Stimulated activated naive B cell treated with anti-CD40 and anti-IgM and Interleukin-4, amounts not matched to agents 10 μg/mL and 1 μg/mL and 100 μg/mL, for 72 hours (primary cell): ENCODE results near the gene DENND6B.
A peak's percentile ranks its signal among the peaks of the same experiment; 100 is the strongest.

ENCODE experiments used
- ATAC-seq, 2 donors: fragments of 150-1000 bp; cut with Tn5 transposase; replicated peaks; 2 replicates each; pipeline ENCODE4 v1.10.0; 2021; ENCODE audit warnings: moderate library complexity in 1 of 2
- DNase-seq: peaks from one replicate; pipeline ENCODE4 v3.0.0; 2021
- H3K27ac Mint-ChIP-seq: one replicate; pipeline ENCODE4 v1.8.0; 2022; ENCODE audit warnings: mild to moderate bottlenecking, mixed read lengths
- H3K27me3 Mint-ChIP-seq, 2 donors: one replicate each; pipeline ENCODE4 v1.8.0; 2022; ENCODE audit warnings: mixed read lengths in 2 of 2
- H3K36me3 Mint-ChIP-seq, 2 donors: one replicate each; pipeline ENCODE4 v1.8.0; 2022; ENCODE audit warnings: mixed read lengths in 2 of 2, mild to moderate bottlenecking in 1 of 2
- H3K4me1 Mint-ChIP-seq, 2 donors: one replicate each; pipeline ENCODE4 v1.8.0; 2022; ENCODE audit warnings: mixed read lengths in 2 of 2, mild to moderate bottlenecking in 1 of 2
- H3K4me3 Mint-ChIP-seq, 2 donors: one replicate each; pipeline ENCODE4 v1.8.0; 2022; ENCODE audit warnings: mild to moderate bottlenecking in 2 of 2, mixed read lengths in 2 of 2, moderate library complexity in 1 of 2
- H3K9me3 Mint-ChIP-seq, 2 donors: one replicate each; pipeline ENCODE4 v1.8.0; 2022; ENCODE audit warnings: mixed read lengths in 2 of 2, mild to moderate bottlenecking in 1 of 2

DENND6B gene

DNA sequence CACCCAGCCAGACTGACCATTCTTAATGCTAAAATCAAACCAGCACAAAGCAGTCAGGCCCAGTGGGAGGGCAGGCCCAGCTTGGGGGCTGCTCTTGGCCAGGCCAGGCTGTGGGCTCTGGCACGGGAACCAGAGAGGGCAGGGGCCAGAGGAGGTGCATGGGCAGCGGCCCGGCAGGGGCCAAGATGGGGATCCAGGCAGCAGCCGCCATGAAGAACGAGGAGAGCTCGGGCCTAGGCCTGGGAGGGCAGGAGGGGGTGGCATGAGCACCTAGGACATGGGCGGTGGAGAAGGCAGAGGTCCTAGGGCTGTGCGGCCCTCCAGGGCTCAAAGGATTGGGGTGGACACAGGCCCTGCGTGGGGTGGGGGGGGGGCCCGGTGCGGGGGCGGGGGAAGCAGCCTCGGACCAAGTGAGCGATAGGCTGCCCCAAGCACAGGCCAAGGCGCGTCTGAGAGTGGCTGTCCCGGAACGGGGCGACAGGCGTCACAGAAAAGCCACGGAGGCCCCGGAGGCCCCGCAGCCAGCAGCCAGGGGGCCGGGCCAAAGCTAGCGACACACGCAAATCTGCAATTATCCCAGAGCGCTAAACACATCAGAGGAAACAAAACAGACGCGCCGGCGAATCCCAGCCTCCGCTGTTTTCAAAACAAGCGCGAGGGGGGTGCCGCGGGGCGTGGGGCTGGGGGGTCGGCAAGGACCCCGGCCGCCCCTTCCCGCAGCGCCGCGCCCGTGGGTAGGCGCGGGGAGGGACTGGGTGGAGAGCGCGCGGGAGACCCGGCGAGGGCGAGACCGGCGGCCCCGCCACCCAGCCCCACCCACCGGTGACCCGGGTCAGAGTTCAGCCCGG lies 27.7 kb downstream of the DENND6B start:
- no peaks in the 10 kb centered on the region for H3K9me3 Mint-ChIP-seq
- DNase-seq (no peak), ATAC-seq (no peak)
- peaks cover 40 to 72% of the 10 kb centered on the region in 2 donors for H3K4me1 Mint-ChIP-seq
- H3K27me3 Mint-ChIP-seq: peaks cover 11 to 58% of the 10 kb centered on the region in 2 donors
- H3K27ac Mint-ChIP-seq: no peak overlapping the region
- H3K4me3 Mint-ChIP-seq: peak overlapping the region; percentile 46 to 78
- no peaks in the 10 kb centered on the region for H3K36me3 Mint-ChIP-seq

DNA sequence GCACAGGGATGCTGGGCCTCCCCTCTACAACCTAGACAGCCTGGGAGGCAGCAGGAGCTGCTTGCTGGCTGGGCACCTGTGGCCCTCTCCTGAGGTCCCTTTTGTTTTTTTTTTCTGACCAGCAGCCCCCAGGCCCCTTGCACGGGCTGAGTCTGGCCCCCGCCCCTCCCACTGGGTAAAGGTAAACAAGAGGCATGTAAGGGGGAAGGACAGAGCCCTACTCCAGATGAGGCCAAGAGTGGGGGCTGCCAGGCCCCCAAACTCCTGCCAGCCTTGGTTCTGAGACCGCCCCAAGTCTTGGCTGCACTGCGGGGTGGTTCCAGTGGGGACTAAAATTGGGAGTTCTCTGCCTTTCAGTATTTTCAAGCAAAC lies 28.6 kb downstream of the DENND6B start:
- no peak overlapping the region for H3K4me3 Mint-ChIP-seq
- no peaks in the 10 kb centered on the region for H3K9me3 Mint-ChIP-seq
- ATAC-seq: no peak
- H3K27ac Mint-ChIP-seq: no peak overlapping the region
- H3K27me3 Mint-ChIP-seq: peaks cover 11 to 56% of the 10 kb centered on the region in 2 donors
- DNase-seq: no peak
- no peaks in the 10 kb centered on the region for H3K36me3 Mint-ChIP-seq
- peaks cover 32 to 70% of the 10 kb centered on the region in 2 donors for H3K4me1 Mint-ChIP-seq

- ATAC-seq (no peak), DNase-seq (no peak)
- peaks cover 30 to 69% of the 10 kb centered on the region in 2 donors for H3K4me1 Mint-ChIP-seq
- H3K36me3 Mint-ChIP-seq: no peaks in the 10 kb centered on the region
- peaks cover 13 to 54% of the 10 kb centered on the region in 2 donors for H3K27me3 Mint-ChIP-seq
- no peak overlapping the region for H3K4me3 Mint-ChIP-seq
- H3K27ac Mint-ChIP-seq: no peak overlapping the region
- no peaks in the 10 kb centered on the region for H3K9me3 Mint-ChIP-seq
Observed at GRCh38 chr22:50297510-50298265, 29.1 kb downstream of the DENND6B start.

DNA sequence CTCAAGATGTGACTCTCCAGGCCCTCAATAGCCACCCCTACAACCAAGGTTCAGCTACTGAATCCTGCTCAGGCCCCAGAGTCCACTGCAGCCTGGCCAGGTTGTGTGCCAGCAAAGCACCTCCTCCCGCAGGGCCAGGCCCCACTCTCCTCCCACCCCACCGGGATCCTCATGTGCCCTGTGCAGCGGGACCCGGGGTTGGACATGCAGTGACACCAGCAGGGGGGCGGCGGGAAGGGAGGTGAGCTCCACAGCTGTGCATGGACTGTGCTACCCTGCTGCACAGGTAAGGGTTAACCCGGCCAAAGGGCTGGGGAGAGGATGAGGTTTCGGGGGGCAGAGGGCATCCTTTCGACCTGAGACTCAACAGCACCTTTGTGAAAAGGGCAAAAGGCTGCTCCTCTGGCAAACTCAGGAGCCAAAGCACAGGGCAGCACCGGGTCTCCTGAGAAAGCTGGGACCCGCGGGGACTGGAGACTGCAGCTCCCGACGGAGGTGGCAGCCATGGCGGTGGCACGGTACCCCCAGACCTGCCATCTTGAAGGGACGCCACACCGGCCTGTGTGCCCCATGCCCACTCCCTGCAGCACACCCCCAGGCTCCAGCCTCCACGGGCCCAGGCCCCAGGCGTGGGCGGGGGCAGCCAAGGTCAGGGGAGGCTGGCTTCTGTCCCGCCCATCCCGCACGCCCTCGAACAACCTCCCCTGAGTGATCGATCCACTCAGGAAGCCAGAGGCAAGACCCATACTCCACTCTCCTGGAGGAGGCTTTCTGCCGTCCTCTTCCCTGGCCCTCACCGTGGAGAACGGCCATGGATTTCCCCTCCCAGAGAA lies 29.9 kb downstream of the DENND6B start:
- peaks cover 19 to 59% of the 10 kb centered on the region in 2 donors for H3K27me3 Mint-ChIP-seq
- H3K27ac Mint-ChIP-seq: no peak overlapping the region

DNA sequence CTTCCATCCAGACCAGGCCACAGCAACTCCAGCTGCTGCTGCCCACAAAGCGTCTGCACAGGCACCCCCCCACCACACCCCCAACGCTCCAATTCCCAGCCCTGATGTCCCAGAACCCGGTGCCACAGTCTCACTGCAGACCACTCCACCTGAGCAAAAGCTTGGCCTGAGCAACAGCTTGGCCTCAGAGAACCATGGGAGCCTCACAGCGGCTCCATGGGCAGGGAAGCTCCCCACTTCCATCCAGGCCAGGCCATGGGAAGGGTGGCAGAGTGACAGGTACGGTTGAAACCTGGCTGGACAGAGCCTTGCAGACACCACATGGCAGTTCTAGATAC lies 32.5 kb downstream of the DENND6B start:
- H3K36me3 Mint-ChIP-seq: no peaks in the 10 kb centered on the region
- DNase-seq (no peak), ATAC-seq (no peak)
- peak overlapping the region; percentile 37 for H3K27ac Mint-ChIP-seq
- peaks cover 27 to 68% of the 10 kb centered on the region in 2 donors for H3K4me1 Mint-ChIP-seq
- H3K27me3 Mint-ChIP-seq: peaks cover 23 to 59% of the 10 kb centered on the region in 2 donors
- H3K9me3 Mint-ChIP-seq: no peaks in the 10 kb centered on the region
- peak overlapping the region; percentile 46 to 59 for H3K4me3 Mint-ChIP-seq

More for the DNA sequence above, 29.9 kb downstream of the DENND6B start:
- Mint-ChIP-seq H3K4me3 (no peak overlapping the region), H3K9me3 (no peaks in the 10 kb centered on the region), H3K36me3 (no peaks in the 10 kb centered on the region), H3K4me1 (peaks cover 31 to 69% of the 10 kb centered on the region in 2 donors)
- DNase-seq: no peak
- no peak for ATAC-seq

DNA sequence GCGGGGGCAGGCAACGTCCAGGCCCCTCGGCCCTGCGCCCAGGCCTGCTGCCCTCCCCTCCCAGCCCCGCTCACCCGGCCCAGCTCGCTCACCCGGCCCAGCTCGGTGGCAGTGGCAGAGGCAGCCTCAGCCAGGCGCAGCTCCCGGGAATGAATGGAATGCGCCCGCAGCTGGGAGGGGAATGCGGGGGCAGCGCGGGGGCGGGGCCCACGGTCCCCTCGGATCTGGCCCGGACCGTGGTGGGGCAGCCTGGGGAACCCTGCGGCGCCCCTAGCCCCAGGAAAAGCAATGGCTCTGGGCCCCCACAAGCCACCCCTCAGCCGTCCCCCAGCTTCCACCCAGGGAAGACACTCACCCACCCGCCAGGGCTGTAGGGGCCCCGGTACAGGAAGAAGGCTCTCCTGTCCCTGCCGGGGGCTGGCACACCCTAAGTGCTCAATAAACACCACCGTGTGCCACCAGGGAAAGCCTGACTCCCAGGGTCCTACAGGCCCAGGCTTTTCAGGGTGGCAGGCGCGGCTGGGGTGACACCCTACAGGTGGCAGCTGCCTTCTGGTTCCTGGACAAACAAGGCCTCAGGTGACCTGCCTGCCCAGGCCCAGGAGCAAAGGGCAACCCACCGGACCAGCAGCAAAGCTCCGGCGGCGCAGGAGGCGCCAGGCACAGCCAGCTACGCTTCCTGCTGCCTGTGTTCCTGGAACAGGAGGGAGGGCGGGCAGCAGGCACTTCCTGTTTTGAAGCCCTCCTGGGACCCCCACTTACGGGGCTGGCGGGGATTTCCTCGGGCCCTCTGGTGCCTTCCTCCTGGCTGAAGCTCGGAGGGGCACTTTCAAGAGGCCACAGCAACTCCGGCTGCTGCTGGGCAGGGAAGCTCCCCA lies 33.1 kb downstream of the DENND6B start:
- H3K4me3 Mint-ChIP-seq: peak overlapping the region; percentile 46 to 59
- DNase-seq: peak; percentile 48
- H3K27ac Mint-ChIP-seq: peak overlapping the region; percentile 37
- H3K9me3 Mint-ChIP-seq: no peaks in the 10 kb centered on the region
- peaks cover 27 to 62% of the 10 kb centered on the region in 2 donors for H3K4me1 Mint-ChIP-seq
- ATAC-seq: peak; percentile 49 to 50
- H3K27me3 Mint-ChIP-seq: peaks cover 23 to 59% of the 10 kb centered on the region in 2 donors
- peaks cover 0 to 2% of the 10 kb centered on the region in 2 donors for H3K36me3 Mint-ChIP-seq

DNA sequence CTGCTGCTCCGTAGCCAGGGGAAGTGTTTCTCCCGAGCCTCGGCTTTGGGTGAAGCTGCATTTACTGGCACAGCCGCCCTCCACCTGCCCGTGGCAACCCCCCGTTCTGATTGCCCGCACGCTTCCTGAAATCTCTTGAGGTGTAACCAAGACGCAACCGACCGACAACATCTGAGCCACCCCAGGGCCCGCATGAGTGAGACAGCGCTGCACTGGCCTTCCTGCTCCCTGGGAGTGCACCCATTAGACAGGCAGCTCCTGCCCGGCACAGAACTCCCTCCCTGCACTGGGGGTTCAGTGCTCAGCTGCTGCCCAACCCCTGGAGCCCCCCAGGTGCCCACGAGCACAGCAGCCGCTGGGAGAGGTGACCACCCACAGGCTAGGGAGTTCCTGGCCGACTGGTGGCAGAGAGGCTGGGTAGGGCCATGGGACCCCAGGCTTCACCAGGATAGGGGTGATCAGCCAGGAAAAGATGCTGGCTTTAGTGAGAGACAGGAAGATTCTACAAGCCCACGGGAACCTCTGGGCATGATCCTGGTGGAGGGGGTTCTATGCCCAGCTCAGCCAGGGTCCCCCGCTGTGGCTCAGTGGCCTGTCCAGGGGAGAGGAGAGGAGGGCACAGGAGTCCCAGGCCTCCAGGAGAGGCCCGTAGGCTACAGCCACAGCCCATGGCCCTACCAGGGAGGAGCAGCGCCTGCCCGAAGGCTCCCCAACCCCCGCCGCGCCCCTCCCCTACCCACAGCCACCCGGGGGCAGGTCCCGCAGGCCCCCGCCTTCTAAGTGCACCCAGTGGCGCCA lies 34.0 kb downstream of the DENND6B start:
- peak; percentile 74 to 75 for ATAC-seq
- peaks cover 0 to 7% of the 10 kb centered on the region in 2 donors for H3K36me3 Mint-ChIP-seq
- H3K9me3 Mint-ChIP-seq: no peaks in the 10 kb centered on the region
- peaks cover 18 to 58% of the 10 kb centered on the region in 2 donors for H3K27me3 Mint-ChIP-seq
- peak overlapping the region; percentile 73 for H3K27ac Mint-ChIP-seq
- DNase-seq: no peak
- peak overlapping the region; percentile 67 to 80 for H3K4me3 Mint-ChIP-seq
- H3K4me1 Mint-ChIP-seq: peaks cover 29 to 56% of the 10 kb centered on the region in 2 donors

- ATAC-seq: no peak
- Mint-ChIP-seq H3K9me3 (no peaks in the 10 kb centered on the region), H3K4me1 (peaks cover 23 to 41% of the 10 kb centered on the region in 2 donors), H3K27ac (no peak overlapping the region), H3K4me3 (no peak overlapping the region), H3K36me3 (peaks cover 0 to 9% of the 10 kb centered on the region in 2 donors), H3K27me3 (peaks cover 12 to 42% of the 10 kb centered on the region in 2 donors)
- DNase-seq: no peak
Observed at GRCh38 chr22:50289942-50290630, 36.7 kb downstream of the DENND6B start.

GRCh38 chr22:50289151-50289941 lies 37.5 kb downstream of the DENND6B start:
- H3K36me3 Mint-ChIP-seq: peaks cover 0 to 9% of the 10 kb centered on the region in 2 donors
- no peak for ATAC-seq
- H3K27me3 Mint-ChIP-seq: peaks cover 12 to 42% of the 10 kb centered on the region in 2 donors
- DNase-seq: no peak
- no peaks in the 10 kb centered on the region for H3K9me3 Mint-ChIP-seq
- peaks cover 21 to 37% of the 10 kb centered on the region in 2 donors for H3K4me1 Mint-ChIP-seq
- no peak overlapping the region for H3K4me3 Mint-ChIP-seq
- no peak overlapping the region for H3K27ac Mint-ChIP-seq

DNA sequence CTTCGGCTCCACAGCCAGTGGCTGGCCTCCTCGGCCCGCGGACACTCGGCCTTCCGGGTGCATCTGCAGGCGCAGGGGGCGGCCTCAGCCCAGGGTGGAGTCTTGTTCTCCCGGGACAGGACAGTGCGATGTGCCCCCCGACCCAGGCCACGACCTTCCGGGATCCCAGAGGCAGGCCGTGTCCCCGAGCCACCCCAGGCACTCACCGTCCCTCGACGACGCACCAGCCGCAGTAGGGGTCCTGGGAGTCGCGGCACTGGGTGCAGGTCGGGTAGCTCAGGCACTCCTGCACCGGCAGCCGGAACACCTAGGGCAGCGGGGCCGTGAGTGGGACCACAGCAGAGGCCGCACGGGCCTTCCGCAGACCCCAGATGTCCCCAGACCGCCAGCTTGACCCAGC lies 39.1 kb downstream of the DENND6B start:
- no peak for DNase-seq
- Mint-ChIP-seq H3K4me1 (peaks cover 15 to 24% of the 10 kb centered on the region in 2 donors), H3K36me3 (peaks cover 0 to 9% of the 10 kb centered on the region in 2 donors), H3K4me3 (no peak overlapping the region), H3K27ac (no peak overlapping the region), H3K9me3 (no peaks in the 10 kb centered on the region), H3K27me3 (peaks cover 10 to 39% of the 10 kb centered on the region in 2 donors)
- ATAC-seq: no peak

- no peak overlapping the region for H3K27ac Mint-ChIP-seq
- H3K4me1 Mint-ChIP-seq: peaks cover 9 to 14% of the 10 kb centered on the region in 2 donors
- DNase-seq (no peak), ATAC-seq (no peak)
- H3K4me3 Mint-ChIP-seq: no peak overlapping the region
- peaks cover 0 to 13% of the 10 kb centered on the region in 2 donors for H3K36me3 Mint-ChIP-seq
- peaks cover 4 to 29% of the 10 kb centered on the region in 2 donors for H3K27me3 Mint-ChIP-seq
- H3K9me3 Mint-ChIP-seq: no peaks in the 10 kb centered on the region
Observed at GRCh38 chr22:50286701-50287318, 40.0 kb downstream of the DENND6B start.
